ENCODE measurements around the gene MAGI2. TPM values are rescaled to one million over a fixed set of nuclear protein-coding genes. Genes with fewer than 3 reads are reported as not detected.

MAGI2 gene
- total RNA-seq, 1 experiment from 2014 or later, result 14.3 TPM

- no peak overlapping the region for H2BK12ac ChIP-seq (ENCODE audit: insufficient read length, low read depth, low read length)
- H3K9me3 ChIP-seq (ENCODE audit: control insufficient read depth, low read depth, low read length), result no peaks in the 10 kb centered on the region
- no peak overlapping the region for H3K27ac ChIP-seq (ENCODE audit: insufficient read length, low read depth, low read length)
- H3K79me1 ChIP-seq (ENCODE audit: insufficient read depth, low read depth, low read length, poor library complexity, severe bottlenecking), result no peaks in the 10 kb centered on the region
- H3K9me3 Mint-ChIP-seq, result no peaks in the 10 kb centered on the region
- no peak overlapping the region for H3K4ac ChIP-seq (ENCODE audit: low read depth, low read length)
- no peaks in the 10 kb centered on the region for H3K36me3 Mint-ChIP-seq (ENCODE audit: insufficient read depth in 1 of 3, low read depth in 3 of 3)
- no CpG with 5 or more reads among the region's 6 CpGs for WGBS (ENCODE audit: extremely low coverage, insufficient read length, low lambda C conversion rate)
- no peaks in the 10 kb centered on the region for H3K27me3 Mint-ChIP-seq (ENCODE audit: low read depth)
- H2BK20ac ChIP-seq (ENCODE audit: low read depth, low read length, poor library complexity, severe bottlenecking), result no peak overlapping the region
- H2AFZ ChIP-seq (ENCODE audit: low read length), result no peak overlapping the region
- peaks cover 4 to 6% of the 10 kb centered on the region in 2 experiments for H3K4me1 Mint-ChIP-seq
- no peak overlapping the region for H4K91ac ChIP-seq (ENCODE audit: insufficient read length, low read depth, low read length)
- H3K14ac ChIP-seq (ENCODE audit: insufficient read depth, low read length), result no peak overlapping the region
- no peak for TF ChIP-seq CTCF (conservative IDR thresholded peaks at IDR 0.05)
- H3K27me3 ChIP-seq (ENCODE audit: insufficient read depth, low read length), result no peaks in the 10 kb centered on the region
- no peak for DNase-seq
- no peak overlapping the region for H3K56ac ChIP-seq (ENCODE audit: insufficient read length, low read depth, low read length)
- no peaks in the 10 kb centered on the region for H4K20me1 ChIP-seq (ENCODE audit: control insufficient read depth, insufficient read depth, insufficient read length)
- H4K8ac ChIP-seq (replicated peaks; ENCODE audit: insufficient read length, low read depth, low read length), result no peak overlapping the region
- H3K18ac ChIP-seq (ENCODE audit: insufficient read length, low read depth, low read length), result no peak overlapping the region
- no peaks in the 10 kb centered on the region for H3K79me2 ChIP-seq (ENCODE audit: insufficient read depth, low read length)
- no peak overlapping the region for H3T11ph ChIP-seq (ENCODE audit: low read length)
- H2AK5ac ChIP-seq (ENCODE audit: insufficient read length, low read length), result no peak overlapping the region
- H3K27ac Mint-ChIP-seq, result no peak overlapping the region
- no peak overlapping the region for H3K4me2 ChIP-seq (ENCODE audit: insufficient read depth, insufficient read length, low read length)
- no peak overlapping the region for H4K5ac ChIP-seq (ENCODE audit: insufficient read length, low read depth, low read length)
- H3K9ac ChIP-seq (ENCODE audit: extremely low read depth, insufficient read length, low read length), result no peak overlapping the region
- no peak overlapping the region for H2BK120ac ChIP-seq (ENCODE audit: low read depth, low read length, poor library complexity, severe bottlenecking)
- no peak overlapping the region for H2BK5ac ChIP-seq (ENCODE audit: insufficient read length, low read length)
- H2BK15ac ChIP-seq (ENCODE audit: low read depth, low read length), result no peak overlapping the region
- no peaks in the 10 kb centered on the region for H3K4me1 ChIP-seq (ENCODE audit: insufficient read depth, low read length)
- no peak overlapping the region for H3K23ac ChIP-seq (ENCODE audit: insufficient read length, low read depth, low read length)
- H3K4me3 Mint-ChIP-seq, result no peak overlapping the region
- no peaks in the 10 kb centered on the region for H3K23me2 ChIP-seq (ENCODE audit: insufficient read length, low read depth, low read length, poor library complexity, severe bottlenecking)
Measured at GRCh38 chr7:79268730-79269129, 184.7 kb downstream of the MAGI2 start.
